PFSK-1 (cell line): ENCODE results near the gene RASGRF1.

Source experiments
- POLR2AphosphoS5 ChIP-seq: IDR thresholded peaks from 2 replicates; pipeline ENCODE4 v1.6.1; 2012; ENCODE audit warnings: low read depth, mild to moderate bottlenecking, control low read depth, low read length, moderate library complexity
- SIN3A ChIP-seq: IDR thresholded peaks from 2 replicates; pipeline ENCODE4 v1.6.1; 2012; ENCODE audit warnings: mild to moderate bottlenecking, low read length, moderate library complexity, borderline replicate concordance; ENCODE audit not compliant: insufficient read depth
- TAF1 ChIP-seq: IDR thresholded peaks from 2 replicates; pipeline ENCODE4 v1.6.1; 2012; ENCODE audit warnings: low read length, control low read depth, borderline replicate concordance; ENCODE audit not compliant: insufficient read depth

GRCh38 chr15:79046691-79047404 lies 43.7 kb downstream of the RASGRF1 start:
- TF ChIP-seq SIN3A (no peak), POLR2AphosphoS5 (no peak), TAF1 (no peak)
